Endothelial cell of umbilical vein (primary cell): ENCODE data around the gene MSANTD2. TPM values are rescaled to one million over a fixed set of nuclear protein-coding genes. Genes with fewer than 3 reads are reported as not detected.

ENCODE experiments used
- BruUV-seq: library from RNA; stranded (reverse); fragments of 400-500 nt; replicated peaks from 2 replicates; lab custom pipeline; 2021; lab: Mats Ljungman, UMichigan
- CTCF ChIA-PET: fragments of 300-600, 350-600 bp; sonication (Branson Sonifier 250); formaldehyde crosslinking; loops from one replicate; lab custom pipeline; 2021; ENCODE audit warnings: antibody characterized with exemption, inconsistent platforms; lab: Charles Lee
- POLR2A ChIA-PET: fragments of 300-600, 350-600 bp; sonication (Branson Sonifier 250); formaldehyde crosslinking; loops from one replicate; lab custom pipeline; 2021; ENCODE audit warnings: antibody characterized with exemption, inconsistent platforms; lab: Charles Lee
- DNase-seq: peaks from one replicate; pipeline ENCODE4 v3.0.0-alpha.2; 2011; ENCODE audit warnings: low read depth, low spot score
- FAIRE-seq: peaks from 2 replicates; lab custom pipeline; 2011; peaks lifted over from hg19 to GRCh38; lab: Jason Lieb, UNC
- H2AFZ ChIP-seq: 2 replicates; pipeline ENCODE4 v1.6.0; 2012; ENCODE audit warnings: low read depth, low read length, control low read depth, inconsistent platforms
- H3K27ac ChIP-seq: 2 replicates; pipeline ENCODE4 v1.5.1; 2011; ENCODE audit warnings: low read depth, mild to moderate bottlenecking, control low read depth, low read length, moderate library complexity; ENCODE audit not compliant: insufficient read depth
- H3K27me3 ChIP-seq, 2 experiments: 2 replicates each; pipeline versions ENCODE4 v1.6.0 to v1.6.1; 2011; ENCODE audit warnings: low read length in 2 of 2, mixed read lengths in 1 of 2; ENCODE audit not compliant: control insufficient read depth in 2 of 2, insufficient read depth in 2 of 2
- H3K36me3 ChIP-seq, 2 experiments: 2 replicates in 1 of 2; 3 replicates in 1 of 2; pipeline ENCODE4 v1.5.1; 2011; ENCODE audit warnings: low read length in 2 of 2, mild to moderate bottlenecking in 1 of 2, moderate library complexity in 1 of 2; ENCODE audit not compliant: control insufficient read depth in 2 of 2, insufficient read depth in 2 of 2; ENCODE audit errors: extremely low read depth in 1 of 2
- H3K4me1 ChIP-seq: 3 replicates; pipeline ENCODE4 v1.5.1; 2011; ENCODE audit warnings: mild to moderate bottlenecking, low read length; ENCODE audit not compliant: control insufficient read depth, insufficient read depth; ENCODE audit errors: extremely low read depth
- H3K4me2 ChIP-seq: 2 replicates; pipeline ENCODE4 v1.6.1; 2011; ENCODE audit warnings: low read length, control low read depth, mixed read lengths; ENCODE audit not compliant: insufficient read depth
- H3K4me3 ChIP-seq, 3 experiments: fragments of 200-600 bp in 1 of 3; sonication (generic), shearing (Covaris generic) in 1 of 3; replicated peaks in 1 of 3; 2 replicates each; pipeline ENCODE4 v1.5.1; 2011 to 2016; ENCODE audit warnings: control low read depth in 3 of 3, low read length in 3 of 3, mild to moderate bottlenecking in 2 of 3, inconsistent platforms in 1 of 3, low read depth in 1 of 3, moderate library complexity in 1 of 3; ENCODE audit not compliant: insufficient read depth in 1 of 3
- H3K79me2 ChIP-seq: 2 replicates; pipeline ENCODE4 v1.6.0; 2012; ENCODE audit warnings: low read length, inconsistent platforms; ENCODE audit not compliant: control insufficient read depth, insufficient read depth
- H3K9ac ChIP-seq: replicated peaks from 2 replicates; pipeline ENCODE3; 2011; ENCODE audit warnings: low read length, control low read depth; ENCODE audit not compliant: insufficient read depth; ENCODE audit errors: extremely low read depth
- H3K9me1 ChIP-seq: replicated peaks from 3 replicates; pipeline ENCODE4 v1.6.0; 2011; ENCODE audit warnings: mild to moderate bottlenecking, low read length; ENCODE audit not compliant: control insufficient read depth, insufficient read depth; ENCODE audit errors: extremely low read depth
- H3K9me3 ChIP-seq: replicated peaks from 2 replicates; pipeline ENCODE4 v1.5.1; 2012; ENCODE audit warnings: low read length, inconsistent platforms; ENCODE audit not compliant: control insufficient read depth, insufficient read depth
- H4K20me1 ChIP-seq: replicated peaks from 2 replicates; pipeline ENCODE3; 2011; ENCODE audit warnings: mild to moderate bottlenecking, low read length; ENCODE audit not compliant: control insufficient read depth, insufficient read depth; ENCODE audit errors: extremely low read depth
- EZH2 ChIP-seq: IDR thresholded peaks from 2 replicates; pipeline ENCODE4 v1.6.1; 2012; ENCODE audit warnings: borderline replicate concordance, low read depth, mild to moderate bottlenecking, moderate library complexity, low read length, inconsistent platforms; ENCODE audit not compliant: severe bottlenecking
- FOS ChIP-seq: IDR thresholded peaks from 2 replicates; pipeline ENCODE4 v1.6.1; 2011; ENCODE audit warnings: mild to moderate bottlenecking, low read length, moderate library complexity, borderline replicate concordance; ENCODE audit not compliant: insufficient read depth
- GATA2 ChIP-seq: IDR thresholded peaks from 2 replicates; pipeline ENCODE4 v1.7.0; 2011; ENCODE audit warnings: low read depth, mild to moderate bottlenecking, moderate library complexity, mixed read lengths, low read length; ENCODE audit not compliant: insufficient read length, insufficient read depth
- JUN ChIP-seq: IDR thresholded peaks from 2 replicates; pipeline ENCODE4 v1.6.1; 2011; ENCODE audit warnings: borderline replicate concordance, low read depth; ENCODE audit not compliant: insufficient read length, insufficient read depth
- MAX ChIP-seq: IDR thresholded peaks from 2 replicates; pipeline ENCODE4 v1.6.1; 2011; ENCODE audit not compliant: insufficient read depth, insufficient read length
- MYC ChIP-seq: IDR thresholded peaks from one replicate; pipeline ENCODE4 v1.6.1; 2011; ENCODE audit warnings: mild to moderate bottlenecking, low read depth, low read length
- POLR2A ChIP-seq: IDR thresholded peaks from 2 replicates; pipeline ENCODE4 v1.6.1; 2012; ENCODE audit warnings: low read depth, mild to moderate bottlenecking, control low read depth, low read length
- POLR2AphosphoS5 ChIP-seq: IDR thresholded peaks from 2 replicates; pipeline ENCODE4 v1.6.1; 2012; ENCODE audit warnings: low read depth, mild to moderate bottlenecking, control low read depth, low read length, moderate library complexity; ENCODE audit not compliant: insufficient read depth
- dilution Hi-C: fragments of 300-500 bp; cut with MboI; formaldehyde crosslinking; loops from one replicate; pipeline ENCODE4 v1.15.0; 2019; ENCODE audit warnings: low sequenced_read_pairs; ENCODE audit not compliant: extremely low pct_ligation_motif_present
- intact Hi-C: fragments of 100-400 bp; cut with micrococcal nuclease; formaldehyde crosslinking; loops from one replicate; pipeline ENCODE4 v1.10.0; 2022
- polyA plus RNA-seq, 4 experiments: library from polyadenylated mRNA; depleted of rRNA in 3 of 4; stranded (reverse) in 3 of 4; unstranded in 1 of 4; fragments of >200 nt; gene quantifications; 2 replicates each; pipeline versions ENCODE4 v1.2.1 to v1.2.3, GENCODE V29; 2011 to 2012; ENCODE audit warnings: missing spikeins in 1 of 4
- total RNA-seq: library from RNA; stranded (reverse); gene quantifications from 2 replicates; pipeline ENCODE4 v1.2.3, GENCODE V29; 2021
- TF ChIP-seq, protein P1 (sequence below), 2 donors: IDR thresholded peaks; 1 replicate in 1 of 2; 2 replicates in 1 of 2; pipeline ENCODE4 v1.5.1; 2011; ENCODE audit warnings: low read length in 2 of 2, mild to moderate bottlenecking in 2 of 2, moderate library complexity in 2 of 2, control low read depth in 1 of 2, inconsistent platforms in 1 of 2, low read depth in 1 of 2; ENCODE audit not compliant: insufficient read depth in 1 of 2; ENCODE audit errors: extremely low read depth in 1 of 2

Gene MSANTD2
- total and polyA plus RNA-seq, 2 donors (not counting 3 experiments of a cell fraction or from before 2014, with no cell fraction given): 5.5 to 23.2 TPM

DNA sequence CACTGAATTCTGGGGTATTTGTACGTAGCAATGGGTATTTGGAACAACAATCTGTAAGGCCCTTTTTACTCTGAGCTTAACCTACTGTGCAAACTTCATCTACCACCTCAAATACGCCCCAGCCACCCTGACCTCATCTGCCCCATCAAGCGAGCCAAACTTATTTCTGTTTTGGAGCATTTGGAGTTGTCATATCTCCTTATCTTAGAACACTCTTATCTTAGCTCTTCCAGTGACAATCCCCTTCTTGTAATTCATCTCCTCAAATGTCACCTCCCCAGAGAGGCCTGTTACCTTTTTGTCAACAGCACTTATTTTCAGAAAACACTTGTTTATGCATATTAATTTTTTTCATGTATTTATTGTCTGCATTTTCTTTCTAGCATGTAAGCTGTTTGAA is 4.7 kb upstream of the MSANTD2 start:
- FAIRE-seq (no peak), DNase-seq (no peak)
- TF ChIP-seq JUN (no peak), GATA2 (no peak), MAX (no peak)
- Histone ChIP-seq H2AFZ (no peak overlapping the region), H3K79me2 (peaks cover 2% of the 10 kb centered on the region), H3K9ac (no peak overlapping the region), H3K4me1 (peaks cover 11% of the 10 kb centered on the region), H4K20me1 (no peaks in the 10 kb centered on the region), H3K36me3 (no peaks in the 10 kb centered on the region), H3K27ac (no peak overlapping the region), H3K9me3 (no peaks in the 10 kb centered on the region), H3K4me3 (no peak overlapping the region), H3K9me1 (no peaks in the 10 kb centered on the region), H3K27me3 (no peaks in the 10 kb centered on the region), H3K4me2 (no peak overlapping the region)
- intact Hi-C loops: no loop called here
- ChIA-PET CTCF (interaction anchor here (0.7 to 2.3 kb wide), 5 partner anchors 9 to 32 kb away, joined by 5 to 15 read pairs (median 5); no protein-coding TSS in a partner anchor), POLR2A (no interaction called here)
- no TSS peak for BruUV-seq
- dilution Hi-C loops: no loop called here

DNA sequence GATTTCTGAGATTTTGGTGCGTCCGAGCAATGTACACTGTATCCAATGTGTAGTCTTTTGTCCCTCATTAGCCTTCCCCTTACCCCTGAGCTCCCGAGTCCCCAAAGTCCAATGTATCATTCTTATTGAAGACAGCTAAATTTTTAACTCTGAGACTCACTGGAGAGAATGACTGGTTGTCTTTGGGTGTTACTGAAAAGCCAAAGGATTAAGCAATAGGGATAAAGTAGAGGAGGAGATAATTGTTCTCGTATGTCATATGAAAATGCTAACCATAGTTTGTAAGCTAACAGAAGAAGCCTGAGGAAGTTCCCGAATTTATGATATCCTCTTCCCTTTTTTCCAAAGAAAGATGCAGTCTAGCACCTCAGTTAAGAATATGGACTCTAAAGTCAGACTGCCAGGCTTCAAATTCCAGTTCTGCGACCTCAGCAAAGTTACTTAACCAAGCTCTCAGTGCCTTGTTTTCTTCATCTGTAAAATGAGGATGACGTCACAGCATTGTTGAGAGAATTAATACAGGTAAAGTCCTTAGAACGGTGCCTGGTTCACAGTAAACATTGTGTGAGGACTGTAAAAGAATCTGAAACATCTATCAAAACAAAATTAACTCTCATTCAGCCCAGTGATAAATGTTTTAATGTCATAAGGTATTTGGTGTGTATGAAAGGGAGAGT is 1.6 kb upstream of the MSANTD2 start:
- Histone ChIP-seq H3K9me3 (no peaks in the 10 kb centered on the region), H3K27ac (no peak overlapping the region), H3K27me3 (no peaks in the 10 kb centered on the region), H3K79me2 (peaks cover 32% of the 10 kb centered on the region), H3K4me2 (peak overlapping the region; percentile 88), H3K36me3 (no peaks in the 10 kb centered on the region), H4K20me1 (no peaks in the 10 kb centered on the region), H3K9ac (no peak overlapping the region), H3K9me1 (no peaks in the 10 kb centered on the region), H3K4me3 (no peak overlapping the region), H3K4me1 (peaks cover 20% of the 10 kb centered on the region), H2AFZ (no peak overlapping the region)
- dilution Hi-C loops (no loop called here), intact Hi-C loops (loop anchor here (2.0 kb wide), 1 partner anchor 65 kb away; no protein-coding TSS in a partner anchor)
- DNase-seq (no peak), FAIRE-seq (no peak)
- CTCF ChIA-PET: interaction anchor here (0.9 to 10.2 kb wide), 11 partner anchors 8 to 133 kb away, joined by 3 to 191 read pairs (median 8); partner anchors contain the start of gene ESAM
- BruUV-seq: no TSS peak
- POLR2A ChIA-PET: interaction anchor here (1.1 kb wide), 1 partner anchor 41 kb away, joined by 4 read pairs; no protein-coding TSS in a partner anchor
- no peak for TF ChIP-seq POLR2AphosphoS5
- no peak for TF ChIP-seq FOS
- TF ChIP-seq MAX: no peak
- no peak for TF ChIP-seq MYC
- TF ChIP-seq, protein P1, sequence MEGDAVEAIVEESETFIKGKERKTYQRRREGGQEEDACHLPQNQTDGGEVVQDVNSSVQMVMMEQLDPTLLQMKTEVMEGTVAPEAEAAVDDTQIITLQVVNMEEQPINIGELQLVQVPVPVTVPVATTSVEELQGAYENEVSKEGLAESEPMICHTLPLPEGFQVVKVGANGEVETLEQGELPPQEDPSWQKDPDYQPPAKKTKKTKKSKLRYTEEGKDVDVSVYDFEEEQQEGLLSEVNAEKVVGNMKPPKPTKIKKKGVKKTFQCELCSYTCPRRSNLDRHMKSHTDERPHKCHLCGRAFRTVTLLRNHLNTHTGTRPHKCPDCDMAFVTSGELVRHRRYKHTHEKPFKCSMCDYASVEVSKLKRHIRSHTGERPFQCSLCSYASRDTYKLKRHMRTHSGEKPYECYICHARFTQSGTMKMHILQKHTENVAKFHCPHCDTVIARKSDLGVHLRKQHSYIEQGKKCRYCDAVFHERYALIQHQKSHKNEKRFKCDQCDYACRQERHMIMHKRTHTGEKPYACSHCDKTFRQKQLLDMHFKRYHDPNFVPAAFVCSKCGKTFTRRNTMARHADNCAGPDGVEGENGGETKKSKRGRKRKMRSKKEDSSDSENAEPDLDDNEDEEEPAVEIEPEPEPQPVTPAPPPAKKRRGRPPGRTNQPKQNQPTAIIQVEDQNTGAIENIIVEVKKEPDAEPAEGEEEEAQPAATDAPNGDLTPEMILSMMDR (IDR thresholded peaks at IDR 0.05; ENCODE audit: extremely low read depth in 1 of 2, insufficient read depth in 1 of 2, low read depth in 1 of 2, low read length in 2 of 2): no peak
- TF ChIP-seq POLR2A: no peak
- TF ChIP-seq GATA2: no peak
- no peak for TF ChIP-seq EZH2
- TF ChIP-seq JUN: no peak
